Colonic mucosa (tissue), 4 donors: ENCODE measurements around the gene FAAP24. TPM values are rescaled to one million over a fixed set of nuclear protein-coding genes. Genes with fewer than 3 reads are reported as not detected.
A peak's percentile ranks its signal among the peaks of the same experiment; 100 is the strongest.
"Not testable (repeated sequence)": the region's sequence is repeated elsewhere in the genome, so short reads cannot be mapped to it uniquely, and the experiment has no call there.

ENCODE experiments used
- DNase-seq: peaks from one replicate; pipeline ENCODE4 v3.0.0-alpha.2; 2020
- H3K27ac ChIP-seq: fragments of 200-600 bp; one replicate; pipeline ENCODE4 v1.8.0; 2021
- H3K27me3 ChIP-seq: fragments of 200-600 bp; one replicate; pipeline ENCODE4 v1.8.0; 2021
- H3K36me3 ChIP-seq: fragments of 200-600 bp; one replicate; pipeline ENCODE4 v1.8.0; 2021
- H3K4me1 ChIP-seq: fragments of 200-600 bp; one replicate; pipeline ENCODE4 v1.8.0; 2021; ENCODE audit warnings: mild to moderate bottlenecking
- H3K4me3 ChIP-seq: fragments of 200-600 bp; one replicate; pipeline ENCODE4 v1.8.0; 2021
- H3K9ac ChIP-seq, 2 donors: one replicate each; pipeline ENCODE4 v1.7.0; 2013; ENCODE audit warnings: control low read depth in 2 of 2, low read depth in 2 of 2, low read length in 2 of 2
- H3K9me3 ChIP-seq: fragments of 200-600 bp; one replicate; pipeline ENCODE4 v1.8.0; 2021
- CTCF ChIP-seq: fragments of 200-600 bp; IDR thresholded peaks from one replicate; pipeline ENCODE4 v1.8.0; 2022; ENCODE audit warnings: antibody characterized with exemption, mild to moderate bottlenecking
- intact Hi-C: fragments of 100-400 bp; cut with DNase I; formaldehyde crosslinking; loops from one replicate; pipeline ENCODE4 v1.14.1; 2022
- total RNA-seq, 2 donors: library from RNA; stranded (reverse); fragmentation: NEBNext Ultra II Directional in 1 of 2; extraction: Animal tissue kit (Norgen Biotek cat#: 25700) in 1 of 2; gene quantifications; one replicate each; pipeline ENCODE4 v1.2.1, GENCODE V29; 2021
- donor health status: healthy.
- donor health status: DM: no; HTN: no; CAD: no.
- donor health status: DM: no; HTN: no; CAD: no.

FAAP24 gene
- total RNA-seq, 2 donors from 2014 or later = 1.3 to 5.2 TPM

DNA sequence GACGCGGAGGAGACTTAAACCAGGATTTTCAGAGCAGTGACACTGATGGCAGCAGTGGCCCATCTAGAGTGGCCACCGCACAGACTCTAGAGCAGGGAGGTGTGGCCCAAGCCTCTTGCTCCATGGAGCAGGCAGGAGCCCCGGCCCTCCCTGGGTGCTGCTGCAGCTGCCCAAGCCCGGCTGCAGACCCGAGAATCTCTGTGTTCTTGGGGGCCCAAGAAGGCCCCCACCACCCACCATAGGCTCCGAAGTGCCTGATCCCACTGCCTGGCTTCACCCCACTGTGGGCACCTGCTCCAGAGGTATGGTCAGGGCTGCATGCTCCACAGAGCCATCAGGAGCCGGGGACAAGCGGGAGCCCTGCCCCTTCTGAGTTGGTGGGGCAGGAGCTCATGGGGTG is 36.4 kb upstream of the FAAP24 start:
- H3K4me1 ChIP-seq = no peaks in the 10 kb centered on the region
- DNase-seq = no peak

DNA sequence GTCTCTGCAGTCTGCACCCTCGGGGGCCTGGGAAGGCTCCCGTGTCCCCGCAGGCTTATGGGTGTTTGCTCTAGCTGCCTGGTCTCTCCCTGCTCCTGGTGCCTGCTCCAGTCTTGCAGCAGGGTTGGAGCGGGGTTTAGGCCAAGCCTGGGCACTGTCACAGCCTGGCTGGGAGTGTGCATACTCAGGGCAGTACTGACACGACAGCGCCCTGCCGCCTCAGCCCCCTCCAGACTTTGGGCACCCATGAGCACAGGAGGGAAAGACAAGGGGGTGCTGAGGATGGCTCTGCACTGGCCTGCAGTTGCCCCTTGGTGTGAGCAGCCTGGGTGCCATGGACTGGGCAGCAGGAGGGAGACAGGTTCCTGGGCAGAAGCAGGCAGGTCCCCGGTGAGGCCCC is 36.0 kb upstream of the FAAP24 start:
- Histone ChIP-seq H3K4me3 (no peak overlapping the region), H3K9me3 (no peaks in the 10 kb centered on the region), H3K9ac (no peak overlapping the region), H3K27me3 (no peaks in the 10 kb centered on the region), H3K36me3 (no peaks in the 10 kb centered on the region), H3K4me1 (no peaks in the 10 kb centered on the region), H3K27ac (no peak overlapping the region)
- intact Hi-C loops = no loop called here
- TF ChIP-seq CTCF = no peak
- DNase-seq = no peak

More for the DNA sequence above, 36.4 kb upstream of the FAAP24 start:
- H3K36me3 ChIP-seq = no peaks in the 10 kb centered on the region
- no peaks in the 10 kb centered on the region for H3K27me3 ChIP-seq
- TF ChIP-seq CTCF = no peak
- no peak overlapping the region for H3K27ac ChIP-seq
- intact Hi-C loops = no loop called here
- H3K4me3 ChIP-seq = no peak overlapping the region
- no peaks in the 10 kb centered on the region for H3K9me3 ChIP-seq
- H3K9ac ChIP-seq = no peak overlapping the region

GRCh38 chr19:32941273-32941672 is 30.8 kb upstream of the FAAP24 start:
- H3K27ac ChIP-seq, H3K36me3 ChIP-seq, DNase-seq, H3K9me3 ChIP-seq, H3K27me3 ChIP-seq, H3K9ac ChIP-seq, H3K4me3 ChIP-seq, H3K4me1 ChIP-seq, intact Hi-C loops: not testable (repeated sequence)

DNA sequence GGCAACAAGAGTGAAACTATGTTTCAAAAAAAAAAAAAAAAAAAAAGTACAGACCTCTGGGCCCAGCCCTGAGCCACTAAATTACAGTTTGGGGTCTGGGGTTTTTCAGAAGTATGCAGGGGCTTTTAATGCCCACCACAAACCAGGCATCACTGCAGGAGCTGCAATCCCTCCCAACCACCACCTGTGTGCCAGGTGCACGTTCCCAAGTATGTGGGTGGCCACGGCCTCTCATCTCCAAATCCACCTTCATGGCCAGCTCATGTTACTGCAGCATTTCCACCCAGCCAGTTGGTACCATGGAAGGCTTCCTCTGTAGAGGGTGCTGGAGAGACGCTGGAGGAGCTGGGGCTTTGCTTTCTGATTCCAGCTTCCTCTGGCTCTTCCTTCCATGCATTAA is 26.8 kb upstream of the FAAP24 start:
- intact Hi-C loops = no loop called here
- H3K27me3 ChIP-seq = no peaks in the 10 kb centered on the region
- no peak for DNase-seq
- no peak overlapping the region for H3K9ac ChIP-seq
- H3K4me3 ChIP-seq = no peak overlapping the region
- H3K4me1 ChIP-seq = no peaks in the 10 kb centered on the region
- no peak overlapping the region for H3K27ac ChIP-seq
- no peaks in the 10 kb centered on the region for H3K9me3 ChIP-seq
- no peaks in the 10 kb centered on the region for H3K36me3 ChIP-seq
- no peak for TF ChIP-seq CTCF

- no peaks in the 10 kb centered on the region for H3K4me1 ChIP-seq
- intact Hi-C loops = no loop called here
- H3K4me3 ChIP-seq = no peak overlapping the region
- H3K27me3 ChIP-seq = no peaks in the 10 kb centered on the region
- TF ChIP-seq CTCF = no peak
- no peak overlapping the region for H3K9ac ChIP-seq
- no peaks in the 10 kb centered on the region for H3K9me3 ChIP-seq
- no peak for DNase-seq
- no peak overlapping the region for H3K27ac ChIP-seq
- no peaks in the 10 kb centered on the region for H3K36me3 ChIP-seq
Observed at GRCh38 chr19:32966750-32967149, 5.3 kb upstream of the FAAP24 start.

DNA sequence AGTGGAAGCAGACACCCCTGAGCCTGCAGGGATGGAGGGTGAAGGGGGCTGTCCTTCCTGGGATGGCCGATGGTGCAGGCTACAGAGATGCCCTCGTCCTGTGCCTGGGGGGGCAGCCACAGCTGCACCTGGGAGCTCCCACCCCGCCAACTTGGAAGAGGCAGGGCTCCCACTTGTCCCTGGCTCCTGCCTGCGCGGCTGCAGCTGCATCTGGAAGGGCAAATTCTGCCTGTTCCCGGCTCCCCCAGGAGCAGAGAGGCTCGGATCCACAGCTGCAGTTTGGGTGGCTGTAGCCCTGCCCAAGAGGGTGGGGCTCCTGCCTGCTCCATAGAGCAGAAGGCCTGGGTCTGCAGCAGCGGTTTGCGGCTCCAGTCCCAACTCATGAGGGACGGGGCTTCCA is 2.5 kb upstream of the FAAP24 start:
- no peaks in the 10 kb centered on the region for H3K27me3 ChIP-seq
- H3K36me3 ChIP-seq = no peaks in the 10 kb centered on the region
- TF ChIP-seq CTCF = no peak
- no peak overlapping the region for H3K27ac ChIP-seq
- intact Hi-C loops = no loop called here
- DNase-seq = no peak
- peak overlapping the region in 1 of 2 donors; percentile 14 for H3K9ac ChIP-seq
- no peak overlapping the region for H3K4me3 ChIP-seq
- H3K9me3 ChIP-seq = no peaks in the 10 kb centered on the region
- peaks cover 3% of the 10 kb centered on the region for H3K4me1 ChIP-seq
